ENCODE measurements around the gene INO80D. TPM values are rescaled to one million over a fixed set of nuclear protein-coding genes. Genes with fewer than 3 reads are reported as not detected.

Gene INO80D
- total and polyA plus RNA-seq, 2 of the 13 experiments (the other 11 are each of a cell fraction or from before 2014, with no cell fraction given), result 7.6 to 7.9 TPM

DNA sequence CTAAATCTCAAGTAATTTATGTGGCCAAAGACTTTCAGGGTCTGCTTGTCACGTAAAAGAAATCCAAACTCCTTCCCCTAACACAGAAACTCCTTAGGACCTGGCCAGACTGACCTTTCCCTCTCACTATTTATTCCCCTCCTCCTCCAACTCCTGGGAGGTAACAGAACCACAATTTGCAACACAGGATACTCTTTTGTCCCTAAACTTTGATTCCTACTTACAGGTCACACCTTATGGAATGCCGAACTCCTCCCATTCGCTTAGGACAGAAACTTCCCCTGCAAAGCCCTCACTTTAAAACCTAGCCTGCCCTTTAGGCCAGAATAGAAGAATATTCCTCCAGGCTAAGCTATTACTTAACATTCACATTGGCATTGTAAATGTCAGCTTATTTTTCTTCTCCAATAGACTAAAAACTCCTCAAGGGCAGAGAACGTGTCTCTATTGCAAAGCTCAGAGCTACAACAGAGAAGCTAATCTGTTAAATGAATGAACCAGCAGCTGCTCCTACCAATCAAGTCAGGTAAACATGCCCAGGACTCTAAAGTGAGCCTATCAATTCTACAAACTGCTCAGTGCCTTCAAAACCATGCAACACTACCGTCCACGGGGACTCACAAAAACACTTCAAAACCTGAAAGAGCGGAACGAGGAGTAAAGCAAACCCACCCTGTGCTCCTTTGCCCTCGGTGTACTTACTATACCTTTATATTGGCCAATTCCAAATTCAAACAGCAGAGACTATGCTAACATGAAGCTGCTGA is 6.1 kb downstream of the INO80D start (continued):
- TF ChIP-seq ZNF784 (CRISPR knock-in tag; IDR thresholded peaks at IDR 0.05; ENCODE audit: borderline replicate concordance) (no peak), PLRG1 (conservative IDR thresholded peaks at IDR 0.05) (no peak), HMG20B (CRISPR knock-in tag; conservative IDR thresholded peaks at IDR 0.05) (no peak), ZNF550 (CRISPR knock-in tag; IDR thresholded peaks at IDR 0.05; ENCODE audit: borderline replicate concordance) (no peak), ZNF652 (CRISPR knock-in tag; IDR thresholded peaks at IDR 0.05; ENCODE audit: borderline replicate concordance, low read depth) (no peak), THAP7 (CRISPR knock-in tag; IDR thresholded peaks at IDR 0.05) (no peak), TEAD3 (CRISPR knock-in tag; optimal IDR thresholded peaks at IDR 0.05; ENCODE audit: borderline replicate concordance) (peak; percentile 28), SNAPC4 (CRISPR knock-in tag; IDR thresholded peaks at IDR 0.05) (no peak), SP5 (CRISPR knock-in tag; IDR thresholded peaks at IDR 0.05; ENCODE audit: borderline replicate concordance, low read depth) (peak; percentile 77; the same call in 1 of the 2 replicates), ZNF513 (CRISPR knock-in tag; conservative IDR thresholded peaks at IDR 0.05) (no peak), ZC3H13 (CRISPR knock-in tag; IDR thresholded peaks at IDR 0.05) (no peak), ZNF543 (CRISPR knock-in tag; IDR thresholded peaks at IDR 0.05) (0 out of 2 replicates have a peak, but pooled peaks have one; percentile 45), NAIF1 (CRISPR knock-in tag; IDR thresholded peaks at IDR 0.05; ENCODE audit: borderline replicate concordance) (no peak)
- TF ChIP-seq, protein P1, sequence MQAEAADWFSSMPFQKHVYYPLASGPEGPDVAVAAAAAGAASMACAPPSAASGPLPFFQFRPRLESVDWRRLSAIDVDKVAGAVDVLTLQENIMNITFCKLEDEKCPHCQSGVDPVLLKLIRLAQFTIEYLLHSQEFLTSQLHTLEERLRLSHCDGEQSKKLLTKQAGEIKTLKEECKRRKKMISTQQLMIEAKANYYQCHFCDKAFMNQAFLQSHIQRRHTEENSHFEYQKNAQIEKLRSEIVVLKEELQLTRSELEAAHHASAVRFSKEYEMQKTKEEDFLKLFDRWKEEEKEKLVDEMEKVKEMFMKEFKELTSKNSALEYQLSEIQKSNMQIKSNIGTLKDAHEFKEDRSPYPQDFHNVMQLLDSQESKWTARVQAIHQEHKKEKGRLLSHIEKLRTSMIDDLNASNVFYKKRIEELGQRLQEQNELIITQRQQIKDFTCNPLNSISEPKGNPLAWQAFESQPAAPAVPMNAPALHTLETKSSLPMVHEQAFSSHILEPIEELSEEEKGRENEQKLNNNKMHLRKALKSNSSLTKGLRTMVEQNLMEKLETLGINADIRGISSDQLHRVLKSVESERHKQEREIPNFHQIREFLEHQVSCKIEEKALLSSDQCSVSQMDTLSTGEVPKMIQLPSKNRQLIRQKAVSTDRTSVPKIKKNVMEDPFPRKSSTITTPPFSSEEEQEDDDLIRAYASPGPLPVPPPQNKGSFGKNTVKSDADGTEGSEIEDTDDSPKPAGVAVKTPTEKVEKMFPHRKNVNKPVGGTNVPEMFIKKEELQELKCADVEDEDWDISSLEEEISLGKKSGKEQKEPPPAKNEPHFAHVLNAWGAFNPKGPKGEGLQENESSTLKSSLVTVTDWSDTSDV (CRISPR knock-in tag; IDR thresholded peaks at IDR 0.05), result no peak
- TF ChIP-seq, protein P2, sequence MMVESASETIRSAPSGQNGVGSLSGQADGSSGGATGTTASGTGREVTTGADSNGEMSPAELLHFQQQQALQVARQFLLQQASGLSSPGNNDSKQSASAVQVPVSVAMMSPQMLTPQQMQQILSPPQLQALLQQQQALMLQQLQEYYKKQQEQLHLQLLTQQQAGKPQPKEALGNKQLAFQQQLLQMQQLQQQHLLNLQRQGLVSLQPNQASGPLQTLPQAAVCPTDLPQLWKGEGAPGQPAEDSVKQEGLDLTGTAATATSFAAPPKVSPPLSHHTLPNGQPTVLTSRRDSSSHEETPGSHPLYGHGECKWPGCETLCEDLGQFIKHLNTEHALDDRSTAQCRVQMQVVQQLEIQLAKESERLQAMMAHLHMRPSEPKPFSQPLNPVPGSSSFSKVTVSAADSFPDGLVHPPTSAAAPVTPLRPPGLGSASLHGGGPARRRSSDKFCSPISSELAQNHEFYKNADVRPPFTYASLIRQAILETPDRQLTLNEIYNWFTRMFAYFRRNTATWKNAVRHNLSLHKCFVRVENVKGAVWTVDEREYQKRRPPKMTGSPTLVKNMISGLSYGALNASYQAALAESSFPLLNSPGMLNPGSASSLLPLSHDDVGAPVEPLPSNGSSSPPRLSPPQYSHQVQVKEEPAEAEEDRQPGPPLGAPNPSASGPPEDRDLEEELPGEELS (CRISPR knock-in tag; IDR thresholded peaks at IDR 0.05), result peak; percentile 45; the same call in 1 of the 2 replicates

All from HepG2 (cell line).